K562 (cell line): Measurements from ENCODE around the gene EGFL6. TPM values are rescaled to one million over a fixed set of nuclear protein-coding genes. Genes with fewer than 3 reads are reported as not detected.

ENCODE experiments used
- ARHGAP35 ChIP-seq: fragments of 450-650 bp; IDR thresholded peaks from 2 replicates; pipeline ENCODE4 v1.6.1; 2018; ENCODE audit not compliant: partially characterized antibody
- BHLHE40 ChIP-seq: IDR thresholded peaks from 2 replicates; pipeline ENCODE4 v1.6.1; 2011; ENCODE audit warnings: low read length, improper control_type of control experiment
- CBFA2T3 ChIP-seq: fragments of 450-650 bp; IDR thresholded peaks from 2 replicates; pipeline ENCODE4 v1.6.1; 2017
- GATAD2B ChIP-seq: fragments of 450-650 bp; IDR thresholded peaks from 2 replicates; pipeline ENCODE4 v1.6.1; 2017; ENCODE audit warnings: mild to moderate bottlenecking, borderline replicate concordance
- GTF2A2 ChIP-seq: IDR thresholded peaks from 2 replicates; pipeline ENCODE4 v1.6.1; 2016; ENCODE audit warnings: mild to moderate bottlenecking, missing genetic modification characterization, missing compliant biosample characterization
- HCFC1 ChIP-seq: IDR thresholded peaks from 2 replicates; pipeline ENCODE4 v1.6.1; 2012; ENCODE audit warnings: low read depth, low read length, improper control_type of control experiment
- IFI16 ChIP-seq: fragments of 250-450 bp; sonication (Bioruptor Pico); IDR thresholded peaks from 2 replicates; pipeline ENCODE4 v2.1.2; 2022; ENCODE audit warnings: mild to moderate bottlenecking, inconsistent platforms
- ILK ChIP-seq: fragments of 450-650 bp; IDR thresholded peaks from 2 replicates; pipeline ENCODE4 v1.6.1; 2016; ENCODE audit warnings: missing genetic modification characterization, low read depth, mild to moderate bottlenecking, missing compliant biosample characterization, moderate library complexity, borderline replicate concordance
- KAT2B ChIP-seq: IDR thresholded peaks from one replicate; pipeline ENCODE4 v1.6.1; 2012; ENCODE audit warnings: low read depth, mild to moderate bottlenecking, control low read depth, inconsistent platforms, low read length, moderate library complexity
- MIER1 ChIP-seq: fragments of 450-650 bp; IDR thresholded peaks from 2 replicates; pipeline ENCODE4 v1.6.1; 2016; ENCODE audit warnings: antibody characterized with exemption, mild to moderate bottlenecking, low read depth
- MYC ChIP-seq, 2 experiments: fragments of 250-450 bp in 1 of 2; sonication (Bioruptor Pico) in 1 of 2; IDR thresholded peaks; 2 replicates each; pipeline versions ENCODE4 v1.5.1 to v1.6.1; 2012 to 2021; ENCODE audit warnings: low read depth in 2 of 2, borderline replicate concordance in 1 of 2, improper control_type of control experiment in 1 of 2, low read length in 1 of 2, mild to moderate bottlenecking in 1 of 2, moderate library complexity in 1 of 2
- NFATC3 ChIP-seq: fragments of 450-650 bp; IDR thresholded peaks from 2 replicates; pipeline ENCODE4 v1.6.1; 2017; ENCODE audit warnings: mild to moderate bottlenecking
- NFRKB ChIP-seq: fragments of 450-650 bp; IDR thresholded peaks from 2 replicates; pipeline ENCODE4 v1.6.1; 2016; ENCODE audit warnings: low read depth
- SMARCA5 ChIP-seq: fragments of 450-650 bp; IDR thresholded peaks from 2 replicates; pipeline ENCODE4 v1.6.1; 2016
- TBL1XR1 ChIP-seq, 2 experiments: IDR thresholded peaks; 2 replicates each; pipeline ENCODE4 v1.6.1; 2012; ENCODE audit warnings: improper control_type of control experiment in 2 of 2, low read length in 2 of 2, mild to moderate bottlenecking in 1 of 2
- XRCC3 ChIP-seq: fragments of 450-650 bp; IDR thresholded peaks from 2 replicates; pipeline ENCODE4 v1.6.1; 2017; ENCODE audit warnings: mild to moderate bottlenecking, moderate library complexity
- ZBTB1 ChIP-seq: sonication (generic); formaldehyde crosslinking; IDR thresholded peaks from 2 replicates; pipeline ENCODE4 v1.8.1; 2023; ENCODE audit warnings: missing genetic modification reagents, low read depth, mild to moderate bottlenecking, borderline replicate concordance
- ZC3H8 ChIP-seq: fragments of 450-650 bp; IDR thresholded peaks from 2 replicates; pipeline ENCODE4 v1.6.1; 2017
- ZFP30 ChIP-seq: fragments of 250-450 bp; sonication (Bioruptor Pico); IDR thresholded peaks from 2 replicates; pipeline ENCODE4 v1.8.0; 2022; ENCODE audit warnings: moderate library complexity, mild to moderate bottlenecking, inconsistent platforms, borderline replicate concordance
- ZNF174 ChIP-seq: fragments of 250-450 bp; sonication (Bioruptor Pico); IDR thresholded peaks from 2 replicates; pipeline ENCODE4 v1.4.0; 2020; ENCODE audit warnings: mild to moderate bottlenecking
- ZNF79 ChIP-seq: fragments of 250-450 bp; sonication (Bioruptor Pico); IDR thresholded peaks from 2 replicates; pipeline ENCODE4 v1.4.0; 2020; ENCODE audit warnings: low read depth, mild to moderate bottlenecking, moderate library complexity
- polyA plus RNA-seq, 8 experiments: library from polyadenylated mRNA; depleted of rRNA in 4 of 8; stranded (reverse) in 5 of 8; unstranded in 3 of 8; fragments of >200 nt; fragmentation: Nextera tagmentation in 2 of 8; fragmentation: Illumina TruSeq in 1 of 8; extraction: Ambion mirVana in 2 of 8; extraction: Trizol in 1 of 8; gene quantifications; 2 replicates each; pipeline versions ENCODE4 v1.2.1 to v1.2.3, GENCODE V29; 2011 to 2014; ENCODE audit warnings: inconsistent platforms in 1 of 8, missing spikeins in 1 of 8
- total RNA-seq, 7 experiments: library from RNA; depleted of rRNA in 6 of 7; stranded (reverse); fragments of >200 nt in 6 of 7; fragmentation: Illumina TruSeq in 2 of 7; extraction: Trizol in 2 of 7; gene quantifications; 2 replicates each; pipeline versions ENCODE4 v1.2.1 to v1.2.3, GENCODE V29; 2011 to 2021; ENCODE audit warnings: low replicate concordance in 1 of 7
- TF ChIP-seq, protein P1 (sequence below): fragments of 250-450 bp; sonication (Bioruptor Pico); IDR thresholded peaks from 2 replicates; pipeline ENCODE4 v1.4.0; 2020; ENCODE audit warnings: borderline replicate concordance
- TF ChIP-seq, protein P2 (sequence below): IDR thresholded peaks from 2 replicates; pipeline ENCODE4 v1.6.1; 2016; ENCODE audit warnings: missing genetic modification characterization, missing compliant biosample characterization
- TF ChIP-seq, protein P3 (sequence below): fragments of 200-400 bp; formaldehyde crosslinking; IDR thresholded peaks from 2 replicates; pipeline ENCODE4 v1.6.1; 2017; ENCODE audit warnings: mild to moderate bottlenecking, low read depth, low read length, moderate library complexity
- TF ChIP-seq, protein P4 (sequence below): fragments of 250-450 bp; sonication (Bioruptor Pico); IDR thresholded peaks from 2 replicates; pipeline ENCODE4 v1.8.0; 2021; ENCODE audit warnings: mild to moderate bottlenecking, moderate library complexity

EGFL6 gene
- total and polyA plus RNA-seq, 9 of the 15 experiments (the other 6 are each of a cell fraction or from before 2014, with no cell fraction given), result 0.01 TPM; not detected in 8

- TF ChIP-seq GATAD2B, result peak; percentile 44; the same call in 1 of the 2 replicates
- TF ChIP-seq IFI16 (CRISPR knock-in tag), result no peak
- no peak for TF ChIP-seq ZNF174
- TF ChIP-seq, protein P1, sequence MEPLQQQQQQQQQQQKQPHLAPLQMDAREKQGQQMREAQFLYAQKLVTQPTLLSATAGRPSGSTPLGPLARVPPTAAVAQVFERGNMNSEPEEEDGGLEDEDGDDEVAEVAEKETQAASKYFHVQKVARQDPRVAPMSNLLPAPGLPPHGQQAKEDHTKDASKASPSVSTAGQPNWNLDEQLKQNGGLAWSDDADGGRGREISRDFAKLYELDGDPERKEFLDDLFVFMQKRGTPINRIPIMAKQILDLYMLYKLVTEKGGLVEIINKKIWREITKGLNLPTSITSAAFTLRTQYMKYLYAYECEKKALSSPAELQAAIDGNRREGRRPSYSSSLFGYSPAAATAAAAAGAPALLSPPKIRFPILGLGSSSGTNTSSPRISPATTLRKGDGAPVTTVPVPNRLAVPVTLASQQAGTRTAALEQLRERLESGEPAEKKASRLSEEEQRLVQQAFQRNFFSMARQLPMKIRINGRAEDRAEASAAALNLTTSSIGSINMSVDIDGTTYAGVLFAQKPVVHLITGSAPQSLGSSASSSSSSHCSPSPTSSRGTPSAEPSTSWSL (CRISPR knock-in tag), result no peak
- TF ChIP-seq ZC3H8, result no peak
- TF ChIP-seq MYC (IDR thresholded peaks at IDR 0.05; ENCODE audit: low read depth, low read length), result peak; percentile 95
- TF ChIP-seq MYC (CRISPR knock-in tag; IDR thresholded peaks at IDR 0.05; ENCODE audit: borderline replicate concordance, low read depth), result no peak
- TF ChIP-seq, protein P2, sequence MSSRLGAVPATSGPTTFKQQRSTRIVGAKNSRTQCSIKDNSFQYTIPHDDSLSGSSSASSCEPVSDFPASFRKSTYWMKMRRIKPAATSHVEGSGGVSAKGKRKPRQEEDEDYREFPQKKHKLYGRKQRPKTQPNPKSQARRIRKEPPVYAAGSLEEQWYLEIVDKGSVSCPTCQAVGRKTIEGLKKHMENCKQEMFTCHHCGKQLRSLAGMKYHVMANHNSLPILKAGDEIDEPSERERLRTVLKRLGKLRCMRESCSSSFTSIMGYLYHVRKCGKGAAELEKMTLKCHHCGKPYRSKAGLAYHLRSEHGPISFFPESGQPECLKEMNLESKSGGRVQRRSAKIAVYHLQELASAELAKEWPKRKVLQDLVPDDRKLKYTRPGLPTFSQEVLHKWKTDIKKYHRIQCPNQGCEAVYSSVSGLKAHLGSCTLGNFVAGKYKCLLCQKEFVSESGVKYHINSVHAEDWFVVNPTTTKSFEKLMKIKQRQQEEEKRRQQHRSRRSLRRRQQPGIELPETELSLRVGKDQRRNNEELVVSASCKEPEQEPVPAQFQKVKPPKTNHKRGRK, result no peak
- TF ChIP-seq TBL1XR1 (IDR thresholded peaks at IDR 0.05; ENCODE audit: low read length in 2 of 2), result peak; percentile 29 to 61; a peak in 2 of 4 replicates
- no peak for TF ChIP-seq ZFP30 (CRISPR knock-in tag)
- no peak for TF ChIP-seq GTF2A2 (tag)
- TF ChIP-seq NFRKB, result peak; percentile 84; the same call in 1 of the 2 replicates
- TF ChIP-seq XRCC3, result no peak
- TF ChIP-seq ARHGAP35, result no peak
- no peak for TF ChIP-seq HCFC1
- peak; percentile 96 for TF ChIP-seq CBFA2T3
- peak; percentile 73 for TF ChIP-seq BHLHE40
- TF ChIP-seq, protein P3, sequence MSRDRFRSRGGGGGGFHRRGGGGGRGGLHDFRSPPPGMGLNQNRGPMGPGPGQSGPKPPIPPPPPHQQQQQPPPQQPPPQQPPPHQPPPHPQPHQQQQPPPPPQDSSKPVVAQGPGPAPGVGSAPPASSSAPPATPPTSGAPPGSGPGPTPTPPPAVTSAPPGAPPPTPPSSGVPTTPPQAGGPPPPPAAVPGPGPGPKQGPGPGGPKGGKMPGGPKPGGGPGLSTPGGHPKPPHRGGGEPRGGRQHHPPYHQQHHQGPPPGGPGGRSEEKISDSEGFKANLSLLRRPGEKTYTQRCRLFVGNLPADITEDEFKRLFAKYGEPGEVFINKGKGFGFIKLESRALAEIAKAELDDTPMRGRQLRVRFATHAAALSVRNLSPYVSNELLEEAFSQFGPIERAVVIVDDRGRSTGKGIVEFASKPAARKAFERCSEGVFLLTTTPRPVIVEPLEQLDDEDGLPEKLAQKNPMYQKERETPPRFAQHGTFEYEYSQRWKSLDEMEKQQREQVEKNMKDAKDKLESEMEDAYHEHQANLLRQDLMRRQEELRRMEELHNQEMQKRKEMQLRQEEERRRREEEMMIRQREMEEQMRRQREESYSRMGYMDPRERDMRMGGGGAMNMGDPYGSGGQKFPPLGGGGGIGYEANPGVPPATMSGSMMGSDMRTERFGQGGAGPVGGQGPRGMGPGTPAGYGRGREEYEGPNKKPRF, result no peak
- TF ChIP-seq SMARCA5, result no peak
- TF ChIP-seq ILK (tag), result no peak
- TF ChIP-seq, protein P4, sequence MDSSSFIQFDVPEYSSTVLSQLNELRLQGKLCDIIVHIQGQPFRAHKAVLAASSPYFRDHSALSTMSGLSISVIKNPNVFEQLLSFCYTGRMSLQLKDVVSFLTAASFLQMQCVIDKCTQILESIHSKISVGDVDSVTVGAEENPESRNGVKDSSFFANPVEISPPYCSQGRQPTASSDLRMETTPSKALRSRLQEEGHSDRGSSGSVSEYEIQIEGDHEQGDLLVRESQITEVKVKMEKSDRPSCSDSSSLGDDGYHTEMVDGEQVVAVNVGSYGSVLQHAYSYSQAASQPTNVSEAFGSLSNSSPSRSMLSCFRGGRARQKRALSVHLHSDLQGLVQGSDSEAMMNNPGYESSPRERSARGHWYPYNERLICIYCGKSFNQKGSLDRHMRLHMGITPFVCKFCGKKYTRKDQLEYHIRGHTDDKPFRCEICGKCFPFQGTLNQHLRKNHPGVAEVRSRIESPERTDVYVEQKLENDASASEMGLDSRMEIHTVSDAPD (CRISPR knock-in tag), result no peak
- no peak for TF ChIP-seq MIER1
- TF ChIP-seq KAT2B, result no peak
- no peak for TF ChIP-seq ZBTB1
- TF ChIP-seq ZNF79 (CRISPR knock-in tag), result peak; percentile 10; the same call in 1 of the 2 replicates
- no peak for TF ChIP-seq NFATC3
These were observed 78.4 kb downstream of the EGFL6 start (continued) for GRCh38 chrX:13647709-13648212.
